Natural killer cell (primary cell): Measurements from ENCODE around the gene PHF3. TPM values are rescaled to one million over a fixed set of nuclear protein-coding genes. Genes with fewer than 3 reads are reported as not detected.

Source experiments
- ATAC-seq, 3 donors: fragments of 150-1000 bp in 2 of 3; fragments of 200-7000 bp in 1 of 3; cut with Tn5 transposase; 1 replicate in 1 of 3; 2 replicates in 2 of 3; pipeline ENCODE4 v1.10.0; 2021; ENCODE audit warnings: mild to moderate bottlenecking in 2 of 3, moderate library complexity in 2 of 3
- DNase-seq, 2 donors: peaks; one replicate each; pipeline versions ENCODE4 v3.0.0 to v3.0.0-alpha.2; 2013 to 2021; ENCODE audit warnings: mixed read lengths in 1 of 2
- H3K27ac ChIP-seq: one replicate; pipeline ENCODE4 v1.5.1; 2013; ENCODE audit warnings: mild to moderate bottlenecking, low read length
- H3K27me3 ChIP-seq: one replicate; pipeline ENCODE4 v1.6.1; 2013; ENCODE audit warnings: low read length; ENCODE audit not compliant: control insufficient read depth, insufficient read depth
- H3K36me3 ChIP-seq: one replicate; pipeline ENCODE4 v1.6.1; 2013; ENCODE audit warnings: low read length; ENCODE audit not compliant: control insufficient read depth, insufficient read depth
- H3K4me1 ChIP-seq: one replicate; pipeline ENCODE4 v1.6.1; 2013; ENCODE audit warnings: low read length; ENCODE audit not compliant: control insufficient read depth, insufficient read depth
- H3K4me3 ChIP-seq: one replicate; pipeline ENCODE4 v1.5.1; 2013; ENCODE audit warnings: low read length
- H3K9me3 ChIP-seq: one replicate; pipeline ENCODE4 v1.6.1; 2013; ENCODE audit warnings: low read length; ENCODE audit not compliant: control insufficient read depth, insufficient read depth
- H3K27ac Mint-ChIP-seq, 2 donors: one replicate each; pipeline ENCODE4 v1.8.0; 2022; ENCODE audit warnings: mild to moderate bottlenecking in 2 of 2, mixed read lengths in 2 of 2, moderate library complexity in 1 of 2
- H3K27me3 Mint-ChIP-seq, 2 donors: one replicate each; pipeline ENCODE4 v1.8.0; 2022; ENCODE audit warnings: low read depth in 2 of 2, mixed read lengths in 2 of 2
- H3K36me3 Mint-ChIP-seq: one replicate; pipeline ENCODE4 v1.8.0; 2022; ENCODE audit warnings: mixed read lengths
- H3K4me1 Mint-ChIP-seq, 2 donors: one replicate each; pipeline ENCODE4 v1.8.0; 2022; ENCODE audit warnings: mixed read lengths in 2 of 2
- H3K4me3 Mint-ChIP-seq: one replicate; pipeline ENCODE4 v1.8.0; 2022; ENCODE audit warnings: mild to moderate bottlenecking, moderate library complexity, mixed read lengths
- H3K9me3 Mint-ChIP-seq, 2 donors: one replicate each; pipeline ENCODE4 v1.8.0; 2022; ENCODE audit warnings: mixed read lengths in 2 of 2
- CTCF ChIP-seq: fragments of 200-600 bp; IDR thresholded peaks from one replicate; pipeline ENCODE4 v1.8.0; 2022; ENCODE audit warnings: antibody characterized with exemption
- WGBS: methylation state at CpG from one replicate; pipeline ENCODE4 v1.1.7; 2013; ENCODE audit warnings: missing lambda C conversion rate; ENCODE audit not compliant: insufficient coverage; 5-methylcytosine and 5-hydroxymethylcytosine counted together
- intact Hi-C: fragments of 100-400 bp; cut with micrococcal nuclease; formaldehyde crosslinking; loops from one replicate; pipeline ENCODE4 v1.14.2; 2022
- total RNA-seq, 4 donors: library from RNA; stranded (reverse); fragments of 120-200 nt in 1 of 4; gene quantifications; one replicate each; pipeline versions ENCODE4 v1.2.3 to v1.2.4, GENCODE V29; 2013 to 2022

The PHF3 gene
- total RNA-seq, 3 donors from 2014 or later (not counting 1 experiment from before 2014, with no cell fraction given): 80.2 to 84.4 (median 84.0) TPM

DNA sequence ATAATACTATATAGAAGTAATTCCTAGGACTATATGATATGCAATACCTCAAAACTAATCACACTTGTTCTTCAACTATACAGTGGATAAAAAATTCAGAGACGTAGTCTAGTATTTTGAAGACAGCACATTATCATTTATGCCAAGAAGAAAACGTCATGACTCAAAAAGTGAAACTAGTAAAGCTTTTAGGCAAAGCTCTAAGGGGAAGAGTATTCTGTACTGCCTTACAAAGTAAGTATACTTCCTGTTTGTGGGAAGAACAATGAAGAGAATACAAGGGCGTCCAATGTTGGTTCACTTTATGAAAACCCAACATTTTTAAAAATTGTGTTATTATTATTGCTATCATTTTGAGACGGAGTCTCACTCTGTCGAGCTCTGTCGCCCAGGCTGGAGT, 35.5 kb upstream of the PHF3 start:
- Mint-ChIP-seq H3K4me3 (no peak overlapping the region), H3K27ac (no peak overlapping the region), H3K36me3 (no peaks in the 10 kb centered on the region), H3K27me3 (peaks cover 3 to 10% of the 10 kb centered on the region in 2 donors), H3K9me3 (no peaks in the 10 kb centered on the region), H3K4me1 (peaks cover 11 to 13% of the 10 kb centered on the region in 2 donors)
- H3K4me3 ChIP-seq: no peak overlapping the region
- H3K27ac ChIP-seq: no peak overlapping the region
- 74% methylated on average over 6 of the region's 6 CpGs for WGBS
- peaks cover 7% of the 10 kb centered on the region for H3K27me3 ChIP-seq
- ATAC-seq (no peak), DNase-seq (no peak)
- no peak for TF ChIP-seq CTCF
- H3K36me3 ChIP-seq: no peaks in the 10 kb centered on the region
- intact Hi-C loops: no loop called here
- no peaks in the 10 kb centered on the region for H3K9me3 ChIP-seq
- peaks cover 8% of the 10 kb centered on the region for H3K4me1 ChIP-seq

DNA sequence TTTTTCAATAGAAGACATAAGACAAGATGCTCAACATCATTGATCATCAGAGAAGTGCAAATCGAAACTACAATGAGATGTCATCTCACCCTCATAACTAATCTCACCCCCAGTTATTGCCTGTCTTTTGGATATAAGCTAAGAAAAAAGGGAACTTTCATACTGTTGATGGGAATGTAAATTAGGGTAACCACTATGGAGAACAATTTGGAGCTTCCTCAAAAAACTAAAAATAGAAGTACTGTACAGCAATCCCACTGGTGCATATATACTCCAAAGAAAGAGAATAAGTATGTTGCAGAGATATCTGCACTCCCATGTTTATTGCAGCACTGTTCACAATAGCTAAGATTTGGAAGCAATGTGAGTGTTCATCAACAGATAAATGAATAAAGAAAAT, 26.4 kb upstream of the PHF3 start:
- H3K27ac Mint-ChIP-seq: no peak overlapping the region
- H3K4me1 Mint-ChIP-seq: no peaks in the 10 kb centered on the region
- no CpG with 5 or more reads among the region's 1 CpG for WGBS

GRCh38 chr6:63610944-63611343, 24.7 kb upstream of the PHF3 start:
- Mint-ChIP-seq H3K4me1 (no peaks in the 10 kb centered on the region), H3K27ac (no peak overlapping the region), H3K9me3 (no peaks in the 10 kb centered on the region), H3K27me3 (peaks cover 8 to 25% of the 10 kb centered on the region in 2 donors), H3K36me3 (no peaks in the 10 kb centered on the region), H3K4me3 (no peak overlapping the region)
- WGBS: 75% methylated on average over 1 of the region's 1 CpG
- no peak overlapping the region for H3K27ac ChIP-seq
- no peak for TF ChIP-seq CTCF
- ATAC-seq: no peak
- intact Hi-C loops: no loop called here
- H3K4me3 ChIP-seq: no peak overlapping the region
- no peaks in the 10 kb centered on the region for H3K9me3 ChIP-seq
- no peaks in the 10 kb centered on the region for H3K27me3 ChIP-seq
- no peaks in the 10 kb centered on the region for H3K4me1 ChIP-seq
- no peak for DNase-seq
- H3K36me3 ChIP-seq: no peaks in the 10 kb centered on the region

More for the DNA sequence above, 26.4 kb upstream of the PHF3 start:
- no peak overlapping the region for H3K4me3 ChIP-seq
- ATAC-seq: no peak
- H3K27me3 ChIP-seq: no peaks in the 10 kb centered on the region
- H3K4me3 Mint-ChIP-seq: no peak overlapping the region
- no peaks in the 10 kb centered on the region for H3K4me1 ChIP-seq
- TF ChIP-seq CTCF: no peak
- DNase-seq: no peak
- H3K27ac ChIP-seq: no peak overlapping the region
- H3K27me3 Mint-ChIP-seq: peaks cover 5 to 24% of the 10 kb centered on the region in 2 donors
- intact Hi-C loops: no loop called here
- H3K36me3 Mint-ChIP-seq: no peaks in the 10 kb centered on the region
- no peaks in the 10 kb centered on the region for H3K36me3 ChIP-seq
- H3K9me3 ChIP-seq: no peaks in the 10 kb centered on the region
- H3K9me3 Mint-ChIP-seq: no peaks in the 10 kb centered on the region

- no CpG with 5 or more reads among the region's 1 CpG for WGBS
- no peak for ATAC-seq
Observed at GRCh38 chr6:63611560-63611959, 24.0 kb upstream of the PHF3 start.

More at GRCh38 chr6:63611560-63611959, 24.0 kb upstream of the PHF3 start:
- DNase-seq: no peak
- no peak for TF ChIP-seq CTCF
- Mint-ChIP-seq H3K9me3 (no peaks in the 10 kb centered on the region), H3K4me3 (no peak overlapping the region), H3K36me3 (no peaks in the 10 kb centered on the region), H3K4me1 (no peaks in the 10 kb centered on the region), H3K27me3 (peaks cover 13 to 26% of the 10 kb centered on the region in 2 donors), H3K27ac (no peak overlapping the region)
- Histone ChIP-seq H3K27me3 (no peaks in the 10 kb centered on the region), H3K4me3 (no peak overlapping the region), H3K4me1 (no peaks in the 10 kb centered on the region), H3K27ac (no peak overlapping the region), H3K9me3 (no peaks in the 10 kb centered on the region), H3K36me3 (no peaks in the 10 kb centered on the region)
- intact Hi-C loops: no loop called here
